Calu3 (cell line): ENCODE measurements around the gene TUBGCP6. TPM values are rescaled to one million over a fixed set of nuclear protein-coding genes. Genes with fewer than 3 reads are reported as not detected.

Source experiments
- BruUV-seq: library from RNA; stranded (reverse); fragments of 400-500 nt; replicated peaks from 2 replicates; lab custom pipeline; 2021; lab: Mats Ljungman, UMichigan
- CTCF ChIA-PET: fragments of 300-600 bp; sonication (Branson Sonifier 250); formaldehyde crosslinking; loops from one replicate; lab custom pipeline; 2022; ENCODE audit warnings: antibody characterized with exemption; lab: Charles Lee
- DNase-seq: peaks from one replicate; pipeline ENCODE4 v3.0.0; 2022
- H3K27ac Mint-ChIP-seq: one replicate; pipeline ENCODE4 v1.8.0; 2022; ENCODE audit warnings: mixed read lengths; ENCODE audit not compliant: unreplicated experiment
- H3K27me3 Mint-ChIP-seq: one replicate; pipeline ENCODE4 v1.8.0; 2022; ENCODE audit warnings: mixed read lengths; ENCODE audit not compliant: unreplicated experiment
- H3K36me3 Mint-ChIP-seq: one replicate; pipeline ENCODE4 v1.8.0; 2022; ENCODE audit warnings: mild to moderate bottlenecking, moderate library complexity, mixed read lengths; ENCODE audit not compliant: insufficient read depth, unreplicated experiment
- H3K4me1 Mint-ChIP-seq: one replicate; pipeline ENCODE4 v1.8.0; 2022; ENCODE audit warnings: mild to moderate bottlenecking, low read depth, mixed read lengths; ENCODE audit not compliant: unreplicated experiment
- H3K4me3 Mint-ChIP-seq: one replicate; pipeline ENCODE4 v1.8.0; 2022; ENCODE audit warnings: mild to moderate bottlenecking, low read depth, moderate library complexity, mixed read lengths; ENCODE audit not compliant: unreplicated experiment
- H3K9me3 Mint-ChIP-seq: one replicate; pipeline ENCODE4 v1.8.0; 2022; ENCODE audit warnings: low read depth, mixed read lengths; ENCODE audit not compliant: unreplicated experiment
- CTCF ChIP-seq: fragments of 200-600 bp; IDR thresholded peaks from one replicate; pipeline ENCODE4 v1.8.0; 2022; ENCODE audit warnings: antibody characterized with exemption; ENCODE audit not compliant: unreplicated experiment
- intact Hi-C: fragments of 100-400 bp; cut with micrococcal nuclease; formaldehyde crosslinking; loops from one replicate; pipeline ENCODE4 v1.10.0; 2022; ENCODE audit not compliant: unreplicated experiment
- total RNA-seq: library from RNA; stranded (reverse); gene quantifications from 2 replicates; pipeline ENCODE4 v1.2.3, GENCODE V29; 2022

Gene TUBGCP6
- total RNA-seq, 1 experiment from 2014 or later: 49.7 TPM

- CTCF ChIA-PET: no interaction called here
- Mint-ChIP-seq H3K4me1 (no peaks in the 10 kb centered on the region), H3K4me3 (no peak overlapping the region), H3K9me3 (no peaks in the 10 kb centered on the region), H3K36me3 (peaks cover 71% of the 10 kb centered on the region), H3K27me3 (no peaks in the 10 kb centered on the region), H3K27ac (no peak overlapping the region)
- intact Hi-C loops: no loop called here
- DNase-seq: no peak
- no peak for TF ChIP-seq CTCF
- no TSS peak for BruUV-seq
Observed at GRCh38 chr22:50221410-50222300, 23.2 kb downstream of the TUBGCP6 start.

DNA sequence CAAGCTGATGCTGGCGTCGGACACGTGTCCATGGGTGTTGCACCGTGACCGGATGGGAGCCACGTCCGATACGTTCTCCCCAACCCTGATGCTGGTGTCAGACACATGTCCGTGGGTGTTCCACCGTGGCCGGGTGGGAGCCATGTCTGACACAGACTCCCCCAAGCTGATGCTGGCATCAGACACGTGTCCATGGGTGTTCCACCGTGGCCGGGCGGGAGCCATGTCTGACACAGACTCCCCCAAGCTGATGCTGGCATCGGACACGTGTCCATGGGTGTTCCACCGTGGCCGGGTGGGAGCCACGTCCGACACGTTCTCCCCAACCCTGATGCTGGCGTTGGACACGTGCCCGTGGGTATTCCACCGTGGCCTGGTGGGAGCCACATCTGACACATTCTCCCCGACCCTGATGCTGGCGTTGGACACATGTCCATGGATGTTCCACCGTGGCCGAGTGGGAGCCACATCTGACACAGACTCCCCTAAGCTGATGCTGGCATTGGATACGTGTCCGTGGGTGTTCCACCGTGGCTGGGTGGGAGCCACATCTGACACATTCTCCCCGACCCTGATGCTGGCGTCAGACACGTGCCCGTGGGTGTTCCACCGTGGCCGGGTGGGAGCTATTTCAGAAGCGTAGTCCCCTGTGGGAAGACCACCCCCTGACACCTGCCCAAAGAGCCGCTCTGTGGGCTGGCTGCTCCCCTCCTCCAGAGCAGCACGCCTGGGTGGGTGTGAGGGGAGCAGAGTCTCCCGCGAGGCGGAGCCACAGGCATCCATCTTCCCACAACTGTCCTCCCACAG, 24.0 kb downstream of the TUBGCP6 start:
- Mint-ChIP-seq H3K27ac (no peak overlapping the region), H3K4me1 (no peaks in the 10 kb centered on the region), H3K4me3 (no peak overlapping the region), H3K36me3 (peaks cover 75% of the 10 kb centered on the region), H3K9me3 (no peaks in the 10 kb centered on the region), H3K27me3 (no peaks in the 10 kb centered on the region)
- no peak for TF ChIP-seq CTCF
- intact Hi-C loops: no loop called here
- BruUV-seq: no TSS peak
- CTCF ChIA-PET: no interaction called here
- no peak for DNase-seq

DNA sequence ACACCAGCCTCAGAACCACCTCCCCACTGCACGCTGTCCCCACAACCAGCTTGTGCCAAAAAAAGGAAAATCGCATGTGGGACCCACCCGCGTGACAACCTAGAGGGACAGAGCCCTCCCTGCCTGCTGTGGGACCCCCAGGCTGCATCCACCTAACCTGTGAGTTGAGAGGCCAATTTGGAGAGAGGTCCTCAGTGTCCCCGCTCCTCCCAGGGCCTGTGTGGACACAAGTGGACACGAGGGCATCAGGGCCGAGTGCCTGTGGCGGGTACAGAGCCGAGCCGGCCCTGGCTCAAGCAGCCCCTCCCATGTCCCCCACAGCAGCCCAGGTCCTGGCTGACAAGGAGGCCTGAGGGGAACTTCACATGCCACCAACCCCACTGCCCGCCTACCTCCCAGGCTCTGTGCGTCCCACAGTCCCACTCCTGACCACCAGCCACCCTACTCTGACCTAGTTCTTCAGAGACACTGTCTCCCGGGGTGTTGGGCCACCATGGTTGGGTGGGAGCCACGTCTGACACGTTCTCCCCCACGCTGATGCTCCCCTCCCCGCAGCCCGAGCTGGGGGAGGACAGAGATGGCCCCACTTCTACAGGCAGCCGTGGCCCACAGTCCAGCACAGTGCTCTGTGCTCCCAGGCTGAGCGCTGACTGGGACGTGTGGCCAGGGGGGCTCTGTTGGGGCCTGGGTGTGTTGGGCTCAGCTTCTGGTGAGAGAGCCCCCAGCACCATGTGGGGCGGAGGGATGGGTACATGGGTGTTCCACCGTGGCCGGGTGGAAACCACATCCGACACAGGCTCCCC, 24.8 kb downstream of the TUBGCP6 start:
- TF ChIP-seq CTCF: no peak
- Mint-ChIP-seq H3K27ac (no peak overlapping the region), H3K4me1 (peaks cover 3% of the 10 kb centered on the region), H3K36me3 (peaks cover 80% of the 10 kb centered on the region), H3K4me3 (no peak overlapping the region), H3K27me3 (no peaks in the 10 kb centered on the region), H3K9me3 (no peaks in the 10 kb centered on the region)
- CTCF ChIA-PET: no interaction called here
- no TSS peak for BruUV-seq
- intact Hi-C loops: no loop called here
- no peak for DNase-seq
